Stimulated activated CD4-positive, alpha-beta T cell treated with anti-CD3 and anti-CD28 coated beads, TNF-alpha, amount 100 ng/mL, for 1 hour (primary cell): ENCODE results near the gene SP2.
A peak's percentile ranks its signal among the peaks of the same experiment; 100 is the strongest.

Source experiments
- DNase-seq, 3 donors: peaks; one replicate each; pipeline ENCODE4 v3.0.0-alpha.2; 2020; ENCODE audit warnings: low read depth in 3 of 3, low spot score in 1 of 3

SP2 gene

GRCh38 chr17:47895856-47896671 lies at the start of gene SP2:
Gene SP2, plus strand, starts transcription at chr17:47896236. Its CDS starts 51 bp downstream, at chr17:47896287.
- peak; percentile 98 to 100 (median 99) for DNase-seq

GRCh38 chr17:47846716-47847340 lies 49.2 kb upstream of the SP2 start:
- no peak for DNase-seq

- no peak for DNase-seq
Measured at GRCh38 chr17:47847341-47848197, 48.5 kb upstream of the SP2 start.

- DNase-seq = no peak
Measured at GRCh38 chr17:47848198-47848513, 47.9 kb upstream of the SP2 start.

GRCh38 chr17:47850373-47850691 lies 45.7 kb upstream of the SP2 start:
- no peak for DNase-seq

- peak; percentile 20 to 52 (median 38) for DNase-seq
Measured at GRCh38 chr17:47850692-47851573, 45.1 kb upstream of the SP2 start, which contains the start of gene SP6. Gene SP6, minus strand, starts transcription at chr17:47851163. Its CDS starts 2,734 bp downstream, at chr17:47848429.

GRCh38 chr17:47851764-47852112 lies 44.3 kb upstream of the SP2 start:
- no peak for DNase-seq

GRCh38 chr17:47852113-47852949 lies 43.7 kb upstream of the SP2 start:
- no peak for DNase-seq

- DNase-seq = no peak
Measured at GRCh38 chr17:47853616-47854015, 42.4 kb upstream of the SP2 start.

GRCh38 chr17:47855737-47856136 lies 40.3 kb upstream of the SP2 start:
- DNase-seq = no peak

GRCh38 chr17:47856830-47857229 lies 39.2 kb upstream of the SP2 start:
- DNase-seq = no peak

GRCh38 chr17:47857551-47858455 lies 38.2 kb upstream of the SP2 start:
- no peak for DNase-seq

- DNase-seq = no peak
Measured at GRCh38 chr17:47860386-47860785, 35.6 kb upstream of the SP2 start.

- DNase-seq = no peak
Measured at GRCh38 chr17:47862621-47863440, 33.2 kb upstream of the SP2 start.

GRCh38 chr17:47864791-47865216 lies 31.2 kb upstream of the SP2 start:
- DNase-seq = no peak

GRCh38 chr17:47866941-47867340 lies 29.1 kb upstream of the SP2 start:
- DNase-seq = no peak

GRCh38 chr17:47867813-47868533 lies 28.1 kb upstream of the SP2 start:
- no peak for DNase-seq

GRCh38 chr17:47869114-47869513 lies 26.9 kb upstream of the SP2 start:
- DNase-seq = no peak
